ENCODE measurements around the gene KAT6B.

Gene KAT6B

GRCh38 chr10:75011221-75011620 is 184.8 kb downstream of the KAT6B start:
- Histone ChIP-seq H2AFZ (ENCODE audit: low read depth) (no peak overlapping the region), H3K4me1 (ENCODE audit: low read depth, poor library complexity, severe bottlenecking) (peaks cover 67% of the 10 kb centered on the region), H3K79me2 (ENCODE audit: insufficient read depth, low read depth) (no peaks in the 10 kb centered on the region), H3K27me3 (ENCODE audit: insufficient read depth, low read depth) (no peaks in the 10 kb centered on the region), H3K4me3 (IDR thresholded peaks at IDR 0.05; ENCODE audit: insufficient read depth, low read depth, low read length) (no peak overlapping the region), H3K9ac (no peak overlapping the region), H3K4me2 (peak overlapping the region; percentile 33), H4K20me1 (ENCODE audit: insufficient read depth) (no peaks in the 10 kb centered on the region), H3K27ac (peak overlapping the region; percentile 26; the same call in 1 of the 2 replicates), H3K36me3 (ENCODE audit: insufficient read depth) (no peaks in the 10 kb centered on the region)
- no peak for TF ChIP-seq CTCF (conservative IDR thresholded peaks at IDR 0.05; ENCODE audit: low read depth, low read length)

GRCh38 chr10:75012471-75012870 is 186.1 kb downstream of the KAT6B start:
- no peak for TF ChIP-seq CTCF (conservative IDR thresholded peaks at IDR 0.05; ENCODE audit: low read depth, low read length)
- Histone ChIP-seq H3K27me3 (ENCODE audit: insufficient read depth, low read depth) (no peaks in the 10 kb centered on the region), H3K4me1 (ENCODE audit: low read depth, poor library complexity, severe bottlenecking) (peaks cover 60% of the 10 kb centered on the region), H3K9ac (no peak overlapping the region), H4K20me1 (ENCODE audit: insufficient read depth) (no peaks in the 10 kb centered on the region), H3K4me3 (IDR thresholded peaks at IDR 0.05; ENCODE audit: insufficient read depth, low read depth, low read length) (no peak overlapping the region), H3K36me3 (ENCODE audit: insufficient read depth) (no peaks in the 10 kb centered on the region), H2AFZ (ENCODE audit: low read depth) (no peak overlapping the region), H3K4me2 (peak overlapping the region; percentile 33; the same call in 1 of the 2 replicates), H3K27ac (peak overlapping the region; percentile 26; the same call in 1 of the 2 replicates), H3K79me2 (ENCODE audit: insufficient read depth, low read depth) (no peaks in the 10 kb centered on the region)

- H3K9ac ChIP-seq = no peak overlapping the region
- H3K27me3 ChIP-seq (ENCODE audit: insufficient read depth, low read depth) = no peaks in the 10 kb centered on the region
- H3K79me2 ChIP-seq (ENCODE audit: insufficient read depth, low read depth) = no peaks in the 10 kb centered on the region
- H3K4me3 ChIP-seq (IDR thresholded peaks at IDR 0.05; ENCODE audit: insufficient read depth, low read depth, low read length) = no peak overlapping the region
- no peak overlapping the region for H2AFZ ChIP-seq (ENCODE audit: low read depth)
- H4K20me1 ChIP-seq (ENCODE audit: insufficient read depth) = no peaks in the 10 kb centered on the region
- TF ChIP-seq CTCF (conservative IDR thresholded peaks at IDR 0.05; ENCODE audit: low read depth, low read length) = no peak
- no peak overlapping the region for H3K4me2 ChIP-seq
- no peaks in the 10 kb centered on the region for H3K36me3 ChIP-seq (ENCODE audit: insufficient read depth)
- no peak overlapping the region for H3K27ac ChIP-seq
- peaks cover 55% of the 10 kb centered on the region for H3K4me1 ChIP-seq (ENCODE audit: low read depth, poor library complexity, severe bottlenecking)
These were observed 186.6 kb downstream of the KAT6B start for GRCh38 chr10:75013007-75013406.

GRCh38 chr10:75013522-75013921 is 187.1 kb downstream of the KAT6B start:
- Histone ChIP-seq H3K36me3 (ENCODE audit: insufficient read depth) (no peaks in the 10 kb centered on the region), H3K27me3 (ENCODE audit: insufficient read depth, low read depth) (no peaks in the 10 kb centered on the region), H3K4me3 (IDR thresholded peaks at IDR 0.05; ENCODE audit: insufficient read depth, low read depth, low read length) (no peak overlapping the region), H3K79me2 (ENCODE audit: insufficient read depth, low read depth) (no peaks in the 10 kb centered on the region), H4K20me1 (ENCODE audit: insufficient read depth) (no peaks in the 10 kb centered on the region), H3K4me2 (peak overlapping the region; percentile 18; the same call in 1 of the 2 replicates), H2AFZ (ENCODE audit: low read depth) (no peak overlapping the region), H3K9ac (no peak overlapping the region), H3K27ac (no peak overlapping the region), H3K4me1 (ENCODE audit: low read depth, poor library complexity, severe bottlenecking) (peaks cover 53% of the 10 kb centered on the region)
- TF ChIP-seq CTCF (conservative IDR thresholded peaks at IDR 0.05; ENCODE audit: low read depth, low read length) = no peak

All from KMS-11 (cell line).